HCEC 1CT (cell line): Measurements from ENCODE around the gene DIAPH3.
"Not testable (repeated sequence)": the region's sequence is repeated elsewhere in the genome, so short reads cannot be mapped to it uniquely, and the experiment has no call there.

Experiments used
- DNase-seq: peaks from one replicate; pipeline ENCODE4 v3.0.0-alpha.2; 2017

Gene DIAPH3, protein sequence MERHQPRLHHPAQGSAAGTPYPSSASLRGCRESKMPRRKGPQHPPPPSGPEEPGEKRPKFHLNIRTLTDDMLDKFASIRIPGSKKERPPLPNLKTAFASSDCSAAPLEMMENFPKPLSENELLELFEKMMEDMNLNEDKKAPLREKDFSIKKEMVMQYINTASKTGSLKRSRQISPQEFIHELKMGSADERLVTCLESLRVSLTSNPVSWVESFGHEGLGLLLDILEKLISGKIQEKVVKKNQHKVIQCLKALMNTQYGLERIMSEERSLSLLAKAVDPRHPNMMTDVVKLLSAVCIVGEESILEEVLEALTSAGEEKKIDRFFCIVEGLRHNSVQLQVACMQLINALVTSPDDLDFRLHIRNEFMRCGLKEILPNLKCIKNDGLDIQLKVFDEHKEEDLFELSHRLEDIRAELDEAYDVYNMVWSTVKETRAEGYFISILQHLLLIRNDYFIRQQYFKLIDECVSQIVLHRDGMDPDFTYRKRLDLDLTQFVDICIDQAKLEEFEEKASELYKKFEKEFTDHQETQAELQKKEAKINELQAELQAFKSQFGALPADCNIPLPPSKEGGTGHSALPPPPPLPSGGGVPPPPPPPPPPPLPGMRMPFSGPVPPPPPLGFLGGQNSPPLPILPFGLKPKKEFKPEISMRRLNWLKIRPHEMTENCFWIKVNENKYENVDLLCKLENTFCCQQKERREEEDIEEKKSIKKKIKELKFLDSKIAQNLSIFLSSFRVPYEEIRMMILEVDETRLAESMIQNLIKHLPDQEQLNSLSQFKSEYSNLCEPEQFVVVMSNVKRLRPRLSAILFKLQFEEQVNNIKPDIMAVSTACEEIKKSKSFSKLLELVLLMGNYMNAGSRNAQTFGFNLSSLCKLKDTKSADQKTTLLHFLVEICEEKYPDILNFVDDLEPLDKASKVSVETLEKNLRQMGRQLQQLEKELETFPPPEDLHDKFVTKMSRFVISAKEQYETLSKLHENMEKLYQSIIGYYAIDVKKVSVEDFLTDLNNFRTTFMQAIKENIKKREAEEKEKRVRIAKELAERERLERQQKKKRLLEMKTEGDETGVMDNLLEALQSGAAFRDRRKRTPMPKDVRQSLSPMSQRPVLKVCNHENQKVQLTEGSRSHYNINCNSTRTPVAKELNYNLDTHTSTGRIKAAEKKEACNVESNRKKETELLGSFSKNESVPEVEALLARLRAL

DNA sequence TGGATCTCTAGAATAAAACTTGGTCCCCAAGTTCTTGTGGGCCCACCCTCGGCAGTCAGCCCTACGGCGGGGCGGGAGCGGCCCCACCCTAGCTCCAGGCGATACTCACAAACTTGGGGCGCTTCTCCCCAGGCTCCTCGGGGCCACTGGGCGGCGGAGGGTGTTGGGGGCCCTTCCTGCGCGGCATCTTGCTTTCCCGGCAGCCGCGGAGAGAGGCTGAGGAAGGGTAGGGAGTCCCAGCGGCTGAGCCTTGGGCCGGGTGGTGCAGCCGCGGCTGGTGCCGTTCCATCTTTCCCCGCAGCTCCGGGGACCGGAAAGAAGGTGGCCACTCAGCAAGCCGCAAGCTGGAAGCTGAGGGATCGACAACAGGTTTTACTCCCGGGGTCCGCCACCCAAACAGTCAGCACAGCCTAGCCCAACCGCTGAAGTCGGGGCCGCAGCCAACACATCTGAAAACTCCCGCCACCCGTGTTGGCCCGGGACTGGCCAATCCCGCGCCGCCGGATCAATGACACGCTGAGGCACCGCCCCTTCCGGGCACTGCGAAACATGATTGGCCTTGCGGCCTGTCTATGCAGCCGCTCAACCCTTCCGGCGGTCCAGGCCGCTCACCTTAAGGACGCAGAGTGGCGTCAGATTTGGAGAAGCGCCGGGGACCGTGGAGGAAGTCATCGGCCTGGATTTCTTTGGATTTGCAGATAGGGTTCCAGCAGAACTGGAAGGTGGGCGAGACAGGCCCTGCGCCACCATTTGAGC is at the start of gene DIAPH3:
TSS of gene DIAPH3 (minus strand) at position 451 of the 756 bp plus-strand sequence. CDS start at position 289, 162 bp downstream.
- DNase-seq: peak; percentile 95

DNA sequence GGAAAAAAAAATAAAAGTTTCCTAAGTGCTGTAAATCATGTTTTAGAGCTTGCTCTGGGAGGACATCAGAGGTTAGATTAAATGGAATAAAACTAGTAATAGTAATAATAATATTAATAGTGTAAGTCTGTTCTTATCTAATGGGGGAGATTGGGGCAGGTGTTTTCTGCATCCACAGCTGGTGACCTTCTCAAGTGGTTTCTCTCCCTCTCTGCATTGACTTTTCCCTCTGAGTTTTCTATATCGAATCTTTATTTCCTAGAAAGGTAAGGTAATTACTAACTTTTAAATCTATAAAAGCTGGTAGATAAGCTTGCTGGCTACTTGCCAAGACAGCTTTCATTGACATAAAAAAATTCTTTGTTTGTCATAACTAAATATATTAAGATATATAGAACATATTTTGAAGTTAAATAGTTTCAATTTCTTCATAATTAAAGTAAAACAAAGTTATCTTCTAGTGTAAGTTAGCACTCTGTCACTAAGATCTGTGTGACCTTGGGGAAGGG is 49.6 kb upstream of the DIAPH3 start:
- no peak for DNase-seq

DNA sequence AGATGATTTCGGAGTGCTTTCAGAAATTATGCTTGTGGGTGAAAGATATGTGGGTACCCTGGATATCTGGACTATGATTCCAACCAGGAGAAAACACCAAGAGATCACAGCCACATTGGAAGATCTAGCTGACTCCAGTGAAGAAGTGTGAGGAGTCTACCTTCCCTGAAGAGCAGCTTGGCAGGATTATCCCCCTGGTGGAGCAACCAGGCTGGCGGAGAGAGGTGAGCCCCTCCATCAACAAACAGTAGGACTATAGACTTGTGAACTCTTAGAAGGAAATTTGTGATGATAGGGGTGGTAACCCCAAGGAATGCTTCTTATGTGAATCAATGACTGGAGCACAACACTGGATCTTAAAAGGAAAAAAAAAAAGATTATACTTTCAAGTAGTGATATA is 47.8 kb upstream of the DIAPH3 start:
- DNase-seq: no peak

DNA sequence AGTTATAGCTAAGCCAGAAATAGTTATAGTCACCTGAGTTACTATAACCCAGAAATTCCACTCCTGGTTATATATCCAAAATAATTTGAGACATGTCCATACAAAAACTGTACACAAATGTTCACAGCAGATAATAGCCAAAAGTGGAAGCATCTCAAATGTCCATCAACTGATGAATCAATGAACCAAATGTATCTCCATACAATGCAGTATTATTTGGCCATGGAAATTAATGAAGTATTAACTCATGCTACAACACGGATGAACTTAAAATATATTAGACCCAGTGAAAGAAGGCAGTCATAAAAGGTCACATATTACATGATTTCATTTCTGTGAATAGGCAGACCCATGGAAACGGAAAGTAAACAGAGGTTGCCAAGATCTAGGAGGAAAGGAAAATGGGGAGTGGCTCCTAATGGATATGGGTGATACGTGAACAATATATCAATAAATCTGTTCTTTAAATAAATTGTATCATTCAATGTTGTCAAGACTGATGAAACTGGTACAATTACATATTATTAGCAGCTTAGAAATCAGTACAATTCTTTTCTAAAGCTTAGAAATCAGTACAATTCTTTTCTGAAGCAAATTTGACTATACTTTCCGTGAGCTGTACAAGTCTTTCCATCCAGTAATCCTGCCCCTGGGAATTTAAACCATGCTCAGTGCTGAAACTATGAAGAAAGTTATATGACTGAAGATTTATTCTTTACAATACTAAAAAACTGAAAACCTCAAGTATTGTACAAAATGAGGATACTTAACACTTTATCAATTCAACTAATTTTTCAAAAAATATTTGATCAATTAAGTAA is 47.0 kb upstream of the DIAPH3 start:
- no peak for DNase-seq

DNA sequence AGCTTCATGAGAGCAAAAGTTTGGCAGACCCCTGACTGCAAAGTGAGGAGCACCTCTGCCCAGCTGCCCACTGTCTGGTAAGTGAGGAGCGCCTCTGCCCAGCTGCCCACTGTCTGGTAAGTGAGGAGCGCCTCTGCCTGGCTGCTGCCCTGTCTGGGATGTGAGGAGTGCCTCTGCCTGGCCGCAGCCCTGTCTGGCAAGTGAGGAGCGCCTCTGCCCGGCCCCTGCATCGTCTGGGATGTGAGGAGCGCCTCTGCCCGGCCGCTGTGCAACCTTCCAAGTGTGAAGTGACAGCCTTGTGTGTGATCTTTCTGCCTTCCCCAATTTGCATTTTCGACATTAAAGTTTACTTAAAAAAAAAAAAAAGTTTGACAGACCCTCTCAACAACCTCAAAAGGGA is 41.8 kb upstream of the DIAPH3 start:
- DNase-seq: not testable (repeated sequence)

DNA sequence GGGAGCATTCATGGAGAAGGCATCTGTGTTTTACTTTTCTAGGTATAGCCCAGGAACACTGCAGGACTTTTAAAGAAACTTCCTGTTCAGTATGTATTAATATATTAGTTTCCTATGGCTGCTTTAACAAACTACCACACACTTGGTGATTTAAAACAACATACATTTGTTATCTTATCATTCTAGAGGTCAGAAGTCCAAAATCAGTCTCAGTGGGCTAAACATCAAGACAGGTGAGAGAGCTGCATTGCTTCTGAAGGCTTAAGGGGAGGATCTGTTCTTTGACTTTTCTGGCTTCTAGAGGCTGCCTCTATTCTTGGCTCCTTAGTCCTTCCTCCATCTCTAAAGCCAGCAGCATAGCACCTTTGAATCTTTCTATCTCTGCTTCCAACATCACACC is 37.6 kb upstream of the DIAPH3 start:
- no peak for DNase-seq

DNA sequence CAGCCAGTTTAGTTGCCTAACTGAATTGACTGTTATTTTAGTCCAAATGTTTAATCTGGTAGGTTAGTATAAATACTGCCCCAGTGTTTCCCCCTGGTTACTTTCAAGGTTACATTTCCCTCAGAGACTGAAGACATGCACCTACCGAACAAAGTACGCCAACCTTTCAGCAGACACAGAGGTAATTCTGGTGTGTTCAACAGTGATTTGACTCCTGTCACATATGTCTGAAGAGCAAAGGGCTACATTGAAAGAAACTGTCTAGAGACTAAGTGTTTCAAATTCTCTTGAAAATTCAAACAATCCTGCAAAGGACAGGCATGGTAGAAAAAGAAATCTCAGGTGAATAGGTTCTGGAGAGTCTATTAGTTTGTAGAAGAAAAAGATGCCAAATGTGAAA is 32.2 kb upstream of the DIAPH3 start:
- DNase-seq: not testable (repeated sequence)

DNA sequence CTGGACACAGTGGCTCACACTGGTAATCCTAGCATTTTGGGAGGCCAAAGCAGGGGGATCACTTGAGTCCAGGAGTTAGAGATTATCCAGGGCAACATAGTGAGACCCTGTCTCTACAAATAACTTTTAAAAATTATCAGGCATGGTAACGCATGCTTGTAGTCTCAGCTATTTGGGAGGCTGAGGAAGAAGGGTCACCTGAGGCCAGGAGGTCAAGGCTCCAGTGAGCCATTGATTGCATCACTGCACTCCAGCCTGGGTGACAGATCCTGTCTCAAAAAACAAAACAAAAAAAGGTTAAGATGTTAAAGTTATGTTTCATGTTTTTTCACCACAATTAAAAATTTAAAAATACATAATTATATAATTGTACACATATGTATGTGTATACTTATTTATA is 19.2 kb upstream of the DIAPH3 start:
- DNase-seq: no peak

DNA sequence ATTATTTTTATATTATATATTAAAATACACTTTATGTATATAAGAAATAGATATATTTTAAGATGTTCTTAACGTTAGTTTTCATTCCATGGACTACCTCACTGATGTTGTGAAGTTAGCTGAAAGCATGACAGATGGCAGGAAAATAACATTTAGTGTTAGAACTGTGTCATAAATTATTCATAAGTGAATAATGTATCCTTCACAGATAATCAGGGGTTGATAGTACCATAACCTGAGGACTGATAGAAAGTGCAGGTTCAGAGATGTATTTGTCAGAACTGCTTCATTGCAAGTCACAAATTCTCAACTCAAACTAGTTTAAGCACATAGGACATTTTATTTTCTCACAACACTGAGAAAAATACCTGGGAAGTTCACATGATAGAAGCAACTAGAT is 14.6 kb upstream of the DIAPH3 start:
- DNase-seq: no peak

DNA sequence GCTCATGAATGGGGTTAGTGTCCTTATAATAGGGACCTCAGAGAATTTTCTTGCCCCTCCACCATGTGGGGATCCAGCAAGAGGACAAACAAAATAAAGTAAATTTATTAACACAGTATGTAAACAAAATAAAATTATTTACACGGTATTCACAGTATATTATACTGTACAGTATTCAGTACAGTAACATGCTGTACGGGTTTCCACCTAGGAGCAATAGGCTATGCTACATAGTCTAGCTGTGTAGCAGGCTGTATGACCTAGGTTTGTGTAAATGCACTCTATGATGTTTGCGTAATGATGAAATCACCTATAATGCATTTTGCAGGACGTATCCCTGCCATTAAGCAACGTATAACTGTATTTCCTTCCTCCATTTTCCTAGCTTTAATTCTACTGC is 11.8 kb upstream of the DIAPH3 start:
- no peak for DNase-seq

DNA sequence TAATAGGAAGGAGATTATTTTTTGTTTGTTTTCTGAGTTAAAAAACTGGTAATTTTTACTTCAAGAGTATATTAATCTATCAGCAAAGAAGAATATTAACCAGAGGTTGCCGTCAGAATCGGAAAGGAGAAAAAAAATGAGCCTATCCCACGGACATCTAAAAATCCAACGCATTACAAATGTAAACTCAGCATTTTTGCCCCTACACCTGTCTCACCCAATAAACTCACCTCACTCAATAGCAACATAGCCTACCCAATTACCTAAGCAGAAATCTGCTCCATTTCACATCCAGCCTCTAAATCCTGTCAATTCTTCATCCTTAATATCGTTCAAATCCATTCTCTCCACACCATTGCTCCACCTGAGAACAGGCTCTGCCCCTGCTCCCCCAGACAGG is 10.4 kb upstream of the DIAPH3 start:
- DNase-seq: no peak

DNA sequence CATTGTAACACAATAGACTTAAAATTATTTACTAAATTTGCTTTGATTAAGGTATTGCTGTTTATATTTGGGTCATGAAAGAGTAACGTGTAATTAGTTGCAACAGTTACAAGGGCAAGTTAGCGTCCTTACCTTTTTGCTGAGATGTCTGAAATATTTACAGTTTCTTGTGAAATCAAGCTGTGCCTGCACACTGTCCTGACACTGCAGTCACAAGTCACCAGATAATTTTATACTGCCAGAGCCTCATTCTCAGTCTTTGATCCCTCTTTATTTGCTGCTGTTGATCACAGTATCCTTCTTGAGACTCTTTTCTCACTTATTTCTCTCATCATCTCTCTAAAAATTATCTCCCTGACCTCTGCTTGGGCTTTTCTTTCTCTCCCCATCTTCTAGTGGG is 8.4 kb upstream of the DIAPH3 start:
- no peak for DNase-seq

DNA sequence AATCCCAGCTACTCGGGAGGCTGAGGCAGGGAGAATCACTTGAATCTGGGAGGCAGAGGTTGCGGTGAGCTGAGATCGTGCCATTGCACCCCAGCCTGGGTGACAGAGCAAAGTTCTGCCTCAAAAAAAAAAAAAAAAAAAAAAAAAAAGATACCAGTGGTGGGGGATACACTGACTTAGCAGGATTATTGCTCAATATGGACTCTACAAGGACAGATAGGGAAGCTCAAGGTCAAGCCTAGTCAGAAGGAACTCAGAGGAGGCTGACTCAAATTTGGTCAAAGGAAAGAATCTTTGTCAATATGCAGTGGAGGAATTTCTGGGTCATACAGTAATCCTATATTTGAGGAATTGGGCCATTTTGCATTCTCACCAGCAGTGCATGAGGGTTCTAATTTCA is 6.7 kb upstream of the DIAPH3 start:
- peak; percentile 29 for DNase-seq

DNA sequence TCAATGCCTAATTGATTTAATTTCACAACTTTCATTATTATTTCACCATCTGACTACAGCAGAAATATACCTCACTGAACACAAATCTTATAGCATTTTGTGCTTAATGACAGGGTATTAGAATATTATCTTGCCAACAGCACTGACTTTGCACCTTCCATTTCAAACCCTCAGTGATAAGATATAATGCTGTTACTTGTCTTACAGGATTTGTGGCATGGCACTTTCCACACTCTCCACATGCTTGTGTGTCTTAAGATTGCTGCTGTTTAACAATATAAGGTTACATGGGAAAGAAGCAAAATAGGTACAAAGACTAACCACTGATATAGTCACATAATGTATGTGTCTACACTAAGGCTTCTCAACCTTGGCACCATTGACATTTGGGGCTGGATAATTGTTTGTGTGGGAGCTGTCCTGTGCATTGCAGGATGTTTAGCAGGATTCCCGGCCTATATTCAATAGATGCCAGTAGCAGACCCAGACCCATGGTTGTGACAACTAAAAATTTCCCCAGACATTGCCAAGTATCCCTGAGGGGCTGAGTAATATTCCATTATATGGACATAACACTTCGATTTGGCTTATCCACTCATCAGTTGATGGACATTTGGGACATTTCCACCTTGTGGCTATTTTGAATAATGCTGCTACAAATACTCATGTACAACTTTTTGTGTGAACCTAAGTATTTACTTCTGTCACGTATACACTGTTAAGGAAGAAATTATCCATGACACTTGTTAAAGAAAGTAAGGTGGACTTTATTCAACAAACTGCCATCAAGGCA is 5.7 kb upstream of the DIAPH3 start:
- DNase-seq: peak; percentile 11

DNA sequence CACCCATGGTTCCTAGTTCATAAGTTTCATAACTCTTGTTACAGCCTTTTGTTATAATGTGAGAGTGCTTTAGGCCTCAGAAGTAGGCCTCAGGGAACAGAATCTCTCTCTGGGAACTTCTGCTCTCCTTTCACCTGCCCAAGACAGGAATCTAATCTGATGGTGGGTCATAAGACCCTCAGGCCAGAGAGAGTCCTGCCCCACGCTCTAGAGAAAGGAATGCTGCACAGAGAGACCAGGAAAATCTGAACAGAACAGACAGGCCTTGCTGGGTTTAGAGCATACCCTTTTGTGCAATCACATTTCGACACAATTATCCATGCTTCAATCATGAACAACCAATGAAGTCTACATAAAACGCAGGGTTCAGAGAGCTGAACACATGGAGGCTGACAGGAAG is 3.4 kb upstream of the DIAPH3 start:
- DNase-seq: no peak

DNA sequence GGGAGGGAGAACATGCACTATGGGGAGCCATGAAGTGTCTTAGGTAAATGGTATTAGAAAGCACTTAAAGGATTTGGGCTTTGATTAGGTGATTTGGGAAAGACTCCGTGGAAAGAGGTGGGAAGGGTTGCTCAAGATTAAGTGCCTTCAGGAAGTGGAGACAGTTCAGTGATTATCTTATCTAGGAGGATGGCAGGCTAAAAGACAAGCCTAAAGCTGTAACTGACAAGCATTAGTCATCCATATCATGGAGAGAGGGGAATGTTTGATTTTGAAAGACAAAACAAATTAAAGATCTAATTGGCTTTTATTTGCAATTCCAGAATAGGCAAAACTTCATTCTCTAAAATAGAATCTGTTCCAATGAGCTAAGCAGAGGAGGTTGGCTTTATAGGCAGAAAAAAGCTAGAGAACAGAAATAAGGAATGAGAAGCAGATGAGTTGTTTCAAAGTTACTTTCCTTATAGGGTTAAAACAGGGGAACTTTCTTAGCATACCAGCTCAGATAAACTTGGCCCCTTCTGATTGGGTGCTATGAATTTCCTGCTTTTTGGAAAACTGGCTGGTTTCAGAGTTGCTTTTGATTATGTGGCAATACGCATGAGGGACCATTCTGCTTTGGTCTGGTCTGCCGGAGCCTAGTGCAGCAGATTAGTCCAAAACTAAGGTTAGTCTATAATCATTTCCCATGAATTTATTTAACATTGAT is 1.8 kb upstream of the DIAPH3 start:
- DNase-seq: no peak

DNA sequence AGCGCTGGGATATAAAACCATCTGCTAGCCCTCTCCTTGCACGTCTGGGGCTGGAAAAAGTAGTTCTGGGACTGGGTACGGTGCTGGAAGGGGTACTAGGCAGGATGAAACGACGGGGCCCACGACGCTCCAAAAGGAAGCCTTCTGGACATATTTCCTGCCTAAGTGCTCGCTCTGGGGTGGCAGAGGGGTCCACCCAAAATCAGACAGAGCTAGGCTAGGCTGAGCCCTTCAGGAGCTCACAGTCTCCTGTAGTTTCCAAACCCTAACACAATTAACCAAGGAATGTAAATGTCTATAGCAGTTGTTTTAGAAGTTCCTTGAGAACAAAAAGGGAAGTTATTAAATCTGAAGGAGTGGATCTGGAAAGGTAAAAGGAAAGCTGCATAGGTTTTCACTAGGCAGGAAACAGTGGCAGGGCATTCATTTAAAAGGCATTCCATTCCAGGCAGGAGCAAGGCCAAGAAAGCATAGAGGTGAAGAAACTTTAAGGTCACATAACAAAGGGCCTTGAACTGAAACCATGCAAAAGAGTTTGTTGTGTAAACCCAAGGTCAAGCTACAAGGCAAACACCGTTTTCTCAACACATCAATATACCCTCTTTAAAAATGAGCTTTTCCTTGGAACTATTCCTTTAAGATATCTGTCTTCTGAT is 634 bp upstream of the DIAPH3 start:
- DNase-seq: peak; percentile 8

DNA sequence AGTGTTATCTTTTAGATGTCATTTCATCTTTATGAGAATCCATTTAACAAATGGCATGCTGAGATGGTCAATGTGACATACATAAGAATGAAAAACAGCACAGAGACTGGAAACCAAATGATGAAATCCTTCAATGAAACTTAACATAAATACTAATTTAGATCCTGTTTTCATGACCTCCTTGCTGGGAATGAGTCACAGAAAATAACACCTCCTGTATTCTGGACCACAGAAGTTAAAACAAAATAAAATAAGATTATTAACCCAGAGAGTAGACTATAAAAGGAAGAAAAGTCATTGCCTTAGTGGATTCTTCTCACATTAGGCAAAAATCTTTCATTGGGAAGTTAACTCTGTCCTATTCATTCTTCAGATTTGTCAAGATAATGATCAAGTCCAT is 1.6 kb downstream of the DIAPH3 start:
- DNase-seq: peak; percentile 24

DNA sequence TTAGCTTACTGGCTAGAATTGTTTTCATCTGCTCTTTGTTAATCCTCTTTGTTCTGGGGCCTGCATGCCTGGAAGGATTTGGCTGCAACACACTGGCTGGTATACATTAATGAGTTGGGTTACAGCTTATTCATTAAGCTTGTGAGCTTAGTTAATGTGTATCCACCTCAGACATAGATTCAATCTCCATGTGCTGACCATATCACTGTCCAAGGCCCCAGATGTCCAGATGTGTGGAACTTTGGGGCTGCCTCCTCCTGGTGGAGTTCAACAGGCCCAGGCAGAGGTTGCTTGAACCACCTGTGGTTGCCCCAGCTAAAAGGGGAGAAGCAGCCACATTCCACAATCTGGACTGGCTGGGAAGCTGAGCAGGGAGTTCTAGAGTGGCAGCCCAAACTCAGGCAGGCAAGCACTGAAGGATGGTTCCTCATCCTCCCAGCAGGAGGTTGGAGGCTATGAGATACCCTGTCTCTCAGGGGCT is 5.4 kb downstream of the DIAPH3 start:
- no peak for DNase-seq
